ENCODE measurements around the gene RPP21.

The RPP21 gene

GRCh38 chr6:30315156-30315555 is 29.8 kb upstream of the RPP21 start:
- no peak overlapping the region for H3K27ac ChIP-seq
- TF ChIP-seq CTCF (conservative IDR thresholded peaks at IDR 0.05) (no peak), ZFX (IDR thresholded peaks at IDR 0.05) (no peak)

GRCh38 chr6:30317913-30318589 is 26.9 kb upstream of the RPP21 start:
- no peak for TF ChIP-seq CTCF (conservative IDR thresholded peaks at IDR 0.05)

GRCh38 chr6:30319146-30319835 is 25.7 kb upstream of the RPP21 start:
- no peak overlapping the region for H3K27ac ChIP-seq
- no peak for TF ChIP-seq CTCF (conservative IDR thresholded peaks at IDR 0.05)
- TF ChIP-seq ZFX (IDR thresholded peaks at IDR 0.05): no peak

More at GRCh38 chr6:30317913-30318589, 26.9 kb upstream of the RPP21 start:
- no peak overlapping the region for H3K27ac ChIP-seq

GRCh38 chr6:30321692-30322388 is 23.1 kb upstream of the RPP21 start:
- no peak overlapping the region for H3K27ac ChIP-seq
- no peak for TF ChIP-seq CTCF (conservative IDR thresholded peaks at IDR 0.05)
- no peak for TF ChIP-seq ZFX (IDR thresholded peaks at IDR 0.05)

- no peak overlapping the region for H3K27ac ChIP-seq
- TF ChIP-seq ZFX (IDR thresholded peaks at IDR 0.05): no peak
- no peak for TF ChIP-seq CTCF (conservative IDR thresholded peaks at IDR 0.05)
These were observed 22.1 kb upstream of the RPP21 start for GRCh38 chr6:30322527-30323501.

- TF ChIP-seq ZFX (IDR thresholded peaks at IDR 0.05) (no peak), CTCF (conservative IDR thresholded peaks at IDR 0.05) (no peak)
These were observed 21.1 kb upstream of the RPP21 start for GRCh38 chr6:30323806-30324205.

More at GRCh38 chr6:30323806-30324205, 21.1 kb upstream of the RPP21 start:
- no peak overlapping the region for H3K27ac ChIP-seq
